ENCODE measurements around the gene HCST. TPM values are rescaled to one million over a fixed set of nuclear protein-coding genes. Genes with fewer than 3 reads are reported as not detected.

The HCST gene
- total RNA-seq, 3 donors from 2014 or later: 4.6 to 8.2 (median 7.9) TPM

DNA sequence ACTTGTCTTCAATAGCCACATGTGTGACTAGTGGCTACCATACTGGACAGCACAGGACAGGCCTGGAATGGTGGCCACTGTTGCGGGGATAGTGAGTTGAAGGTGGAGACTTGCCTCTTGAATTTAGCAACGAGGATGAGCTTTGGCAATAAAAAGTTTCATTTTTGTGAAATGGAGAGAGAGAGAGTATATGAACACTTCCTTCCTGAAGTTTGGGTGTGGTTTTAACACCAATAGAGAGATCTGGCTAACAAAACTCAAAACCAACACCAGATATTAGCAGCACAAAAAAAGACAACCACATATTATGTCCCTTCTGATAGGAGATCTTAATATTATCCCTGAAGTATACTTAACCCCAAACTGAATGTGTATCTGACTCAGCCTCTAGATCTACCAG, 27.5 kb downstream of the HCST start:
- Histone ChIP-seq H3K4me1 (ENCODE audit: low read depth) (peaks cover 7% of the 10 kb centered on the region), H3K36me3 (ENCODE audit: low read depth) (no peaks in the 10 kb centered on the region), H3K9me3 (no peaks in the 10 kb centered on the region), H3K4me3 (no peak overlapping the region)
- no peak for DNase-seq
- no peak for ATAC-seq
- TF ChIP-seq, protein P1, sequence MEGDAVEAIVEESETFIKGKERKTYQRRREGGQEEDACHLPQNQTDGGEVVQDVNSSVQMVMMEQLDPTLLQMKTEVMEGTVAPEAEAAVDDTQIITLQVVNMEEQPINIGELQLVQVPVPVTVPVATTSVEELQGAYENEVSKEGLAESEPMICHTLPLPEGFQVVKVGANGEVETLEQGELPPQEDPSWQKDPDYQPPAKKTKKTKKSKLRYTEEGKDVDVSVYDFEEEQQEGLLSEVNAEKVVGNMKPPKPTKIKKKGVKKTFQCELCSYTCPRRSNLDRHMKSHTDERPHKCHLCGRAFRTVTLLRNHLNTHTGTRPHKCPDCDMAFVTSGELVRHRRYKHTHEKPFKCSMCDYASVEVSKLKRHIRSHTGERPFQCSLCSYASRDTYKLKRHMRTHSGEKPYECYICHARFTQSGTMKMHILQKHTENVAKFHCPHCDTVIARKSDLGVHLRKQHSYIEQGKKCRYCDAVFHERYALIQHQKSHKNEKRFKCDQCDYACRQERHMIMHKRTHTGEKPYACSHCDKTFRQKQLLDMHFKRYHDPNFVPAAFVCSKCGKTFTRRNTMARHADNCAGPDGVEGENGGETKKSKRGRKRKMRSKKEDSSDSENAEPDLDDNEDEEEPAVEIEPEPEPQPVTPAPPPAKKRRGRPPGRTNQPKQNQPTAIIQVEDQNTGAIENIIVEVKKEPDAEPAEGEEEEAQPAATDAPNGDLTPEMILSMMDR (IDR thresholded peaks at IDR 0.05): no peak
- intact Hi-C loops (cut with DNase I, micrococcal nuclease): loop anchor here (5.0 to 10.0 kb wide), 4 partner anchors 33 to 235 kb away; no protein-coding TSS in a partner anchor

DNA sequence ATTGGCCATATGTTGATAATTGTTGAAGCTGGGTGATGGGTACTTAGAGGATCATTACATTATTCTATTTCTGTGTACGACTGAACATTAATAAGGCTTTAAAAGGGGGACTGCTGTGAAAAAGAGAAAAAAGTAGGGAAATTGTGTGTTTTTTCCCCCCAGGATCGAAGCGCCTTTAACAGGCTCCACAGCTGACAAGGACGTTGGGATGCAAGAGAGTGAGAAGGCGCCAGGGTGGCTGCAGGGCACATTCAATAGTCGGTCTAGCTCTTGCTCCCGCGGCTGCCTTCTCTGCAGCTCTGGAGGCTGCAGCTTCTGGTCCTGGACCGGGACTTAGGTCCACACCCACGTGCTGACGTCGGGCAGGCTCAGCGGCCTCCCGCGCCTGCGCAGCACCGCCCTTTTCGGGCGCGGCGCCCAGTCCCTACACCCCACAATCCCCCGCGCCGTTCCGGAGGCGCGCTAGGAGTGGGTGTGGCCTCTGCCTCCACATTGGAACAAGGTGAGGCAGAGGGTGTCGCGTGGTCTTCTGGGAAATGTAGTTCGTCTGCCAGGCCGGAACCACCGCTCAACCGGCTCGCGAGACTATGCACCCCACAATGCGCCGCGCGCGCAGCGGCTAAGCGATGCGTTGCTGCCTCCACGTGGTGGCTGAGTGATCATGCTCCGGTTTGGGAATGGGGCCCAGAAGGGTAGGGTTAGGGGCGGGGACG, 29.0 kb downstream of the HCST start:
- peak; percentile 99 to 100 (median 99) for DNase-seq
- Histone ChIP-seq H3K36me3 (ENCODE audit: low read depth) (no peaks in the 10 kb centered on the region), H3K4me3 (no peak overlapping the region), H3K9me3 (no peaks in the 10 kb centered on the region), H3K4me1 (ENCODE audit: low read depth) (peaks cover 17% of the 10 kb centered on the region)
- ATAC-seq: peak; percentile 98
- intact Hi-C loops (cut with DNase I, micrococcal nuclease): loop anchor here (5.0 to 10.0 kb wide), 4 partner anchors 34 to 237 kb away; no protein-coding TSS in a partner anchor
- TF ChIP-seq, protein P1 (IDR thresholded peaks at IDR 0.05): peak; percentile 71

DNA sequence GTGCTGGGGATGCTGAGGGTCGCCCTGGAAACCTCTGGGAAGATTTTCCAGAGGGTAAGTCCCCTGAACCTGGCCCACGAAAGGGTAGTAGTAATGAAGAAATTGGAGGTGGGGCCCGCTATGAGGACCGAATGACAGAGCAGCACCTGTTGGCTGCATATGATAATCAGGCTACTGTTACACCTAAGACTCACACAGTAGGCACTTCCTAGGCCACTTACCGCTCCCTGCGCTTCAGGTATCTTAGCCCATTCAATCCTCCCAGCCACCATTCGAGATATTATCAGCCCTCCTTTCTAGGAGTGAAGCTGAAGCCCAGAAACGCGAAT, 29.5 kb downstream of the HCST start:
- no peaks in the 10 kb centered on the region for H3K9me3 ChIP-seq
- DNase-seq (no peak), ATAC-seq (no peak)
- no peaks in the 10 kb centered on the region for H3K36me3 ChIP-seq (ENCODE audit: low read depth)
- intact Hi-C loops (cut with DNase I, micrococcal nuclease): loop anchor here (5.0 to 10.0 kb wide), 4 partner anchors 35 to 237 kb away; no protein-coding TSS in a partner anchor
- H3K4me3 ChIP-seq: no peak overlapping the region
- TF ChIP-seq, protein P1 (IDR thresholded peaks at IDR 0.05): no peak
- H3K4me1 ChIP-seq (ENCODE audit: low read depth): peaks cover 20% of the 10 kb centered on the region

DNA sequence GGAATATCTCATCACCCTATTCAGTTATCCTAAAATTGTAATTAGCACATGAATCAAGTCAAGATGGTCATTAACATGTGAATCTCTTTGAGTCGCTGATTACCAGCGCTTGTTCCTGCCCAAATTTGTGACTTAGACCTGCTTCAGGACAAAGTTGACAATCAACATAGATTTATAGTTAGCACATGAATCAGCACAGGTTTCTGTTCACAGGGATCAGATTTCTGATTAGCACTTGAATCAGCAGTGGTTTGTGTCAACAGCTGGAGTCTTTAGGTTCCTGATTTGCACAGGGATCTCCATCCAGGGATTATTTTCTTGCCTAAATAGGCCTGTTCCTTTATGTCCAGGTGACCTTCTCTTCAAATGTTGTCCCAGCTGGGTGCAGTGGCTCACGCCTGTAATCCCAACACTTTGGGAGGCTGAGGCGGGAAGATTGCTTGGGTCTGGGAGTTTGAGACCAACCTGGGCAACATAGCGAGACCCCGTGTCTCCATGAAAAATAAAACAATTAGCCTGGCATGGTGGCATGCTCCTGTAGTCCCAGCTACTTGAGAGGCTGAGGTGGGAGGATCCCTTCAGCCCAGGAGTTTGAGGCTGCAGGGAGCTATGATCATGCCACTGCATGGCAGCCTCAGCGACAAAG, 30.1 kb downstream of the HCST start:
- peak in 1 of 3 donors; percentile 14 for DNase-seq
- TF ChIP-seq, protein P1 (IDR thresholded peaks at IDR 0.05): no peak
- ATAC-seq: no peak
- intact Hi-C loops (cut with DNase I, micrococcal nuclease): loop anchor here (5.0 to 10.0 kb wide), 4 partner anchors 35 to 238 kb away; no protein-coding TSS in a partner anchor
- H3K9me3 ChIP-seq: no peaks in the 10 kb centered on the region
- no peak overlapping the region for H3K4me3 ChIP-seq
- no peaks in the 10 kb centered on the region for H3K36me3 ChIP-seq (ENCODE audit: low read depth)
- peaks cover 26% of the 10 kb centered on the region for H3K4me1 ChIP-seq (ENCODE audit: low read depth)

DNA sequence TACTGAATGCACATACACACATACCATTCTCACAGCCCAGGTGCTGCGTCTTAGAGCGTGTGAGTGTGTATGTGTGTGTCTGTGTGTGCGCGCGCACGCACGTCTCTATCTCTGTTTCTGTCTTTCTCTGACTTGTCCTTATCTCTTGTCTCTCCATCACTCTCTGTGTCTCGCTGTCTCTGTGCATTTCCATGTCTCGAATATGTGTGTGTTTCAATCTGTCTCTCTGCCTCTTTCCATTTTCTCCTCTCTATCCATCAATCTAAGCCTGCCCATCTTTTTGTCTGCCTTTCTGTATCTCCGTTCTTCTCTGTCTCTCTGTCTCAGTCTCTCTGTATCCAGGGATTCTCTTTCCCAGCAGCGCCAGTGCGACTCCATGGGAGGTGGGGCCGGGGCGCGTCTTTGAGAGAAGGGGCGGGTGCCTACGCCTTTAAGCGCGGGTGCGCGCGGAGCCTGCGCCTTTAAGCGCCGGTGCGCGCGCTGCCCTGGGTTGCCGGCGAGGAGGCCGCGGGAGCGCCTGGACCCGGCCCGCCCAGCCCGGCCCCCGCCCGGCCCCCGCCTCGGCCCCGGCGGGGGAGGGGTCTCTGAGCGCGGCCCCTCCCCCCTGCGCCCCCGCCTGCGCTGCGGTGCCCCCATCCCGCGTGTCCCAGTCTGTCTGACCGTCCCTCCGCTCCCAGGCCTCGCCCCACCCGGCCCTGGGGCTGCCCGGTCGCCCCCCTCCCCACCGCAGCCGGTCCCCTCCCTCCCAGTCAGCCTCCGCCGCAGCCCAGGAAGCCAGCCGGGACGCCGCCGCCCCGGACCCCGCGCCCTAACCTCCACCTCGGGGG, 33.8 kb downstream of the HCST start, which contains the start of gene LRFN3:
Gene LRFN3 (plus strand): TSS at position 464 of the 827 bp plus-strand sequence. CDS start 3,052 bp downstream, outside the sequence.
- no peaks in the 10 kb centered on the region for H3K9me3 ChIP-seq
- TF ChIP-seq, protein P1 (IDR thresholded peaks at IDR 0.05): no peak
- peak; percentile 54 for ATAC-seq
- no peaks in the 10 kb centered on the region for H3K36me3 ChIP-seq (ENCODE audit: low read depth)
- DNase-seq: peak; percentile 74 to 83 (median 83)
- peak within 1 kb of the TSS; percentile 40 for H3K4me3 ChIP-seq
- intact Hi-C loops (cut with DNase I, micrococcal nuclease): loop anchor here in 1 of 2 donors (10.0 kb wide), 2 partner anchors 51 to 241 kb away; no protein-coding TSS in a partner anchor
- peaks cover 32% of the 10 kb centered on the region for H3K4me1 ChIP-seq (ENCODE audit: low read depth)

Measured in mucosa of descending colon (tissue), 3 donors.